ENCODE results near the gene ZCWPW1.
A peak's percentile ranks its signal among the peaks of the same experiment; 100 is the strongest.

ZCWPW1 gene, protein sequence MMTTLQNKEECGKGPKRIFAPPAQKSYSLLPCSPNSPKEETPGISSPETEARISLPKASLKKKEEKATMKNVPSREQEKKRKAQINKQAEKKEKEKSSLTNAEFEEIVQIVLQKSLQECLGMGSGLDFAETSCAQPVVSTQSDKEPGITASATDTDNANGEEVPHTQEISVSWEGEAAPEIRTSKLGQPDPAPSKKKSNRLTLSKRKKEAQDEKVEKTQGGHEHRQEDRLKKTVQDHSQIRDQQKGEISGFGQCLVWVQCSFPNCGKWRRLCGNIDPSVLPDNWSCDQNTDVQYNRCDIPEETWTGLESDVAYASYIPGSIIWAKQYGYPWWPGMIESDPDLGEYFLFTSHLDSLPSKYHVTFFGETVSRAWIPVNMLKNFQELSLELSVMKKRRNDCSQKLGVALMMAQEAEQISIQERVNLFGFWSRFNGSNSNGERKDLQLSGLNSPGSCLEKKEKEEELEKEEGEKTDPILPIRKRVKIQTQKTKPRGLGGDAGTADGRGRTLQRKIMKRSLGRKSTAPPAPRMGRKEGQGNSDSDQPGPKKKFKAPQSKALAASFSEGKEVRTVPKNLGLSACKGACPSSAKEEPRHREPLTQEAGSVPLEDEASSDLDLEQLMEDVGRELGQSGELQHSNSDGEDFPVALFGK

GRCh38 chr7:100428199-100428966, at the start of gene ZCWPW1:
ZCWPW1 (minus strand) TSS chr7:100428703; CDS start chr7:100420649, 8,054 bp downstream.
- peak; percentile 98 for DNase-seq (ENCODE audit: low read depth)
- H3K4me3 ChIP-seq (ENCODE audit: low read depth, low read length): peak within 1 kb of the TSS; percentile 81
- TF ChIP-seq CTCF (conservative IDR thresholded peaks at IDR 0.05; ENCODE audit: low read depth, low read length): peak; percentile 6

- DNase-seq (ENCODE audit: low read depth): no peak
- TF ChIP-seq CTCF (conservative IDR thresholded peaks at IDR 0.05; ENCODE audit: low read depth, low read length): no peak
- peak overlapping the region; percentile 94 for H3K4me3 ChIP-seq (ENCODE audit: low read depth, low read length)
Measured at GRCh38 chr7:100477871-100478267, 49.4 kb upstream of the ZCWPW1 start.

DNA sequence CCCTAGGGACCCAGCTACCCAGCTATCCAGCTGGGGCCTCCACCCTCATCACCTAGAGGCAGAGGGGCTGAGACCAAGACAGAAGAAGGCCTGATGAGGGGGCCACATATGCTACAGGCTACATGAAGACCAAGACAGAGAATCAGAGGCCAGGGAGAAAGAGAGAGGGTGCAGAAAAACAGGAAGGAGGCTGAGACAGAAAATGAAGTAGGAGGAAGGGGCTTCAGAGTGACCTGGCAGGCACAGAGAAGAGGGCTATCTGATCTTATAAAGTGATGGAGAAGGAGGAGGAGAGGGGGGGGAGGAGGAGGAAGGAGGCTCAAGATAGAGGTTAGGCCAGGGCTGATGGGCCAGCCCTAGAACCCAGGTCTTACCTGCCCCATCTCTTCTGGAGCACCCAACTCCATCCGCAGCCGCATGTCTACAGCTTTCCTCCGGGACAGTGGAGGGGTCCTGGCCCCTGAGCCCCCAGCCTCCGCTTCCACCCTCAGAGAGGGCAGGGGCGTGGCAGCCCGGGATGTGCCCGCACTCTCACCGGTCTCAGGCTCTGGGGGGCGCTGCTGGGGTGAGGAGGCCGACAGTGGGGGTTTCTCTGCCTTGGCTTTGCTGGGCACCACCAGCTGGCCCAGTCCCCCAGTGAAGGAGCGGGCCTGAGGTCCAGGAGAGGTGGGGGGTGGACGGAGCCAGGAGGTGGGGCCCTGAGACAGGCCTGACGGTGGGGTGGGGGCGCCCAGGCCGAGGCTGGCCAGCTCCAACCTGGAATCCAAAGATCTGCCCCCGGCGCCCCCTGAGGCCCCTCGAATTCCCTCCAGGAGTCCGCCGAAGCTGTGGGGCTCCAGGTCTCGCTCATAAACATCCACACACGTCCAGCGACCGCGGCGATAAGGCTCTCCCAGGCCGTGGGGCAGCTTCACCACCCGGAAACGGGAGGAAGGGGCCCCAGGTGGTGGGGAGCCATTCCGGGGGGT, 48.7 kb upstream of the ZCWPW1 start:
- no peak for DNase-seq (ENCODE audit: low read depth)
- peak; percentile 50 for TF ChIP-seq CTCF (conservative IDR thresholded peaks at IDR 0.05; ENCODE audit: low read depth, low read length)
- peak overlapping the region; percentile 94 for H3K4me3 ChIP-seq (ENCODE audit: low read depth, low read length)

DNA sequence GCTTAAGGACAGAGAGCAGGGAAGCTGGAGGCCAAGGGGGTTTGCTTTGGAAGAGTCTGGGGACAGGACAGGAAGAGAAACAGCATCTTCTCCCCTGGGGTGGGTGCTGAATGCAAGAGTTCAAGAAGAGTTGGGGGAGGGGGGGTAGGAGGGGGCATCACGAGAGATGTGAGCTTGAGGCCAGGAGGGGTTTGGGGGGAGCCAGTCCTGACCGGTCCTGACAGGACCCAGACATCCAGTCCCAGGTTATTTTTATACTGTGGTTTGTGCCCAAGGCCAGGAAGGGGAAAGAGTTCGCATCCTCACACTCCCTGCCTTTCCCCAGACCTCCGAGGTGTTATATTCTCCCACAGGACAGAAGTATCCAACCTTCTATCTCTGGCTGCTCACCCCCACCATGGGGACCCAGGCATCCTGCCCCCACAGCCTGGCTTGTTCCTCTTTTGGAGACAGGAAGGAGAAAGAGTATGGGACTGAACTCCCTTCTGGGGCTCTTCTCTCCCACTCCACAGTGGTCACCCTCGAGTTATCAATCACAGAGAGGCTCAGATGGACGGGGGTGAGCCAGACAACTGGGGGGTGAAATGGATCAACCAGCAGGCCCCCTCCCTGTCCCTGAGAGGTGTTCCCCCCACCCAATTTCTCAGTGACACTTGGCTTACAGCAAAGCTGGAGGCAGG, 47.7 kb upstream of the ZCWPW1 start:
- no peak for DNase-seq (ENCODE audit: low read depth)
- TF ChIP-seq CTCF (conservative IDR thresholded peaks at IDR 0.05; ENCODE audit: low read depth, low read length): no peak

GRCh38 chr7:100475549-100475948, 47.0 kb upstream of the ZCWPW1 start:
- peak overlapping the region; percentile 40 for H3K4me3 ChIP-seq (ENCODE audit: low read depth, low read length)
- DNase-seq (ENCODE audit: low read depth): no peak
- TF ChIP-seq CTCF (conservative IDR thresholded peaks at IDR 0.05; ENCODE audit: low read depth, low read length): no peak

More for the DNA sequence above, 47.7 kb upstream of the ZCWPW1 start:
- H3K4me3 ChIP-seq (ENCODE audit: low read depth, low read length): peak overlapping the region; percentile 94
